GM13977 (cell line): Measurements from ENCODE around the gene CCDC68.

Experiments
- DNase-seq: peaks from one replicate; pipeline ENCODE4 v3.0.0; 2012; ENCODE audit warnings: low spot score
- CTCF ChIP-seq: IDR thresholded peaks from 2 replicates; pipeline ENCODE4 v1.5.1; 2012; ENCODE audit warnings: mild to moderate bottlenecking, control low read depth; ENCODE audit not compliant: insufficient read depth; ENCODE audit errors: extremely low read depth, missing control alignments
- in situ Hi-C: fragments of 300-500 bp; cut with MboI; formaldehyde crosslinking; loops from one replicate; pipeline ENCODE4 v1.12.0; 2022; ENCODE audit warnings: low sequenced_read_pairs, low pct_unique_long_range_greater_than_20kb, mixed read lengths, inconsistent platforms; ENCODE audit not compliant: unreplicated experiment

The CCDC68 gene

GRCh38 chr18:54888378-54888777 lies 70.9 kb downstream of the CCDC68 start:
- no peak for DNase-seq
- no peak for TF ChIP-seq CTCF
- in situ Hi-C loops, result no loop called here

DNA sequence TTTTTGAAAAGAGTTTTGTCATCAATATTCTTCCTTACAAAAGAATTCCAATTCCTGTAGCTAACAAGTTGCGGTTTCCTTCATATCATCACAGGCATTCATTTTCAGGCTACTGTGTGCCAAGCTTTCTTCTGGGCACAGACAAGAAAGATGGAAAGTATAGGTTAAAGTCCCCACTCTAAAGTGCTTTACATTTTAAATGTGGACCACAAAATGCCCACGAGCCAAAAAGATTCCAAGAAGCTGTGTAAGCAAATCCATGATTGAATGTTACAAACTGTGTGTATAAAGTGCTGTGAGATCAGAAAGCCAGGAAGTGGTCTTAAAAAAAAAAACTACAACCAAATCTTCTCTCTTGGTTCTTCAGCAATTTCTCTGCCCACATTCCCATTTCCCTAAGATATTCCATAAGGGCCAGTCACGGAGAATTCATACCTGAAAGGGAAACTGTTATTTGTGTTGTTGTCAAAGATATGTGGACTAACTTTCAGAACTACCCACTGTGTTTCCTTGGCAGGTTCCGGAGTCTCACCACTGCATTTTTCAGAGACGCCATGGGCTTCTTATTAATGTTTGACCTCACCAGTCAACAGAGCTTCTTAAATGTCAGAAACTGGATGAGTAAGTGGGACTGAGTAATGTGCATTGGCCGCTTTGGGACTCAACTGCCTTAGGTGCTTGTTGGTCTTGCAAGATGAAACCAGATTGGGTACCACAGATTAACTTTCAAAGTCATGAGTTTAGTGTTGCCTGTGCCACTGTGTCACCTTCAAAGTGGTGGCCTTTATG lies 75.3 kb downstream of the CCDC68 start:
- no peak for TF ChIP-seq CTCF

GRCh38 chr18:54882318-54882717 lies 76.9 kb downstream of the CCDC68 start:
- TF ChIP-seq CTCF, result no peak
- in situ Hi-C loops, result no loop called here

More for the DNA sequence above, 75.3 kb downstream of the CCDC68 start:
- DNase-seq, result no peak
- in situ Hi-C loops, result no loop called here

GRCh38 chr18:54881229-54881768 lies 78.0 kb downstream of the CCDC68 start:
- TF ChIP-seq CTCF, result no peak
- DNase-seq, result no peak
- in situ Hi-C loops, result no loop called here

More at GRCh38 chr18:54882318-54882717, 76.9 kb downstream of the CCDC68 start:
- DNase-seq, result no peak

DNA sequence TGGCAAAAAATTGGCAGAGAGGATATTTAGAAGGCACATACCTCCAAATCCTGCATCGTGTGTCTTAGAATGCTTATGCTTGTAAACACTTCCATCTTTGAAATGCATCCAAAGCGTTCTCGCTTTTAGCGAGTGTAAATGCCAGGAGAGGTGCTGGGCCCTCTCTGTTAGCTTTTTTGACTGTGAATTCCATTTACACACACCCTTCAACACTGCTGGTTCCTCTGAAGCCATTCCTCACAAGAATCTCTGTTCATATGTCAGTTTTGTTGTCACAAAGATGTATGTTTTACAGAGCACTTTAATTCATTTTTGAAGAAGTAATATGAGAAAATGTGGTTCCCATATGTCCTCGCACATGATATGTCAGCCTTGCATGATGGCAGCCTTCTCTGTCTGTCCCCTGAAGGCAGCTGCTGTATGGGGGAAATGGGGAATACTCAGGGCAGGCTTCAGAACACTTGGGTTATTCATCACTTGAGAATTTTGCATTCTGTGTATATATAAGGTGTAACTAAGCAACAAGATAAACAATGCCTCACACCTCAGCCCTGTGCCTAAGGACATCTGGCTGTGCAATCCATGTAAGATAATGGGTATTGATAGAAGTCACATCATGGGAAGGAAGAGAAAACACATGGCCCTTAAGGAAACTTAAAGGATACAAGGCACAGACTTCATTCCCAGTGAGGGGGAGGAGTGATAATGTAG lies 78.7 kb downstream of the CCDC68 start:
- no peak for DNase-seq
- in situ Hi-C loops, result no loop called here
- no peak for TF ChIP-seq CTCF

DNA sequence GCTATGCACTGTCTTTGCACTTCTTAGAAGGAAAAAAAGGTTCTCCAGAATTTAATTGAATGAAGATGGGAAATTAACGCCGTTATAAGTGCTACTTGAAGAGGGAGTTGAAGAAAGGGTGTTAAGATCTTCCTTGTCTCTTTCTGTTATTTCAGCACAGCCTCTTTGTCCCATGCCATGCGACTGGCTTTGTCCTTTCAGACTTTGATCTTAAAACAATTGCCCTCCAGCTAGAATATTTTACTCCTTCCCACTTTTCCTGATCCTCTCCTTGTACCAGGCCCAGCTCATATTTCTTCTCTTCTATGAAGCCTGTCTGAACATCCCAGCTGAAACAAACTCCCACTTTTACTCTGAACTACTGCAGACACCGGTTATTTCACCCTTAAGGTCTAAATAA lies 79.6 kb downstream of the CCDC68 start:
- DNase-seq, result no peak
- in situ Hi-C loops, result no loop called here
- TF ChIP-seq CTCF, result no peak
